Stimulated activated CD4-positive, alpha-beta T cell treated with anti-CD3 and anti-CD28 coated beads, Interleukin-2, amount 100 ng/mL, for 48 hours (primary cell): ENCODE data around the gene TMEM238.
A peak's percentile ranks its signal among the peaks of the same experiment; 100 is the strongest.

ENCODE experiments used
- DNase-seq, 2 donors: peaks; one replicate each; pipeline ENCODE4 v3.0.0-alpha.2; 2020

TMEM238 gene

DNA sequence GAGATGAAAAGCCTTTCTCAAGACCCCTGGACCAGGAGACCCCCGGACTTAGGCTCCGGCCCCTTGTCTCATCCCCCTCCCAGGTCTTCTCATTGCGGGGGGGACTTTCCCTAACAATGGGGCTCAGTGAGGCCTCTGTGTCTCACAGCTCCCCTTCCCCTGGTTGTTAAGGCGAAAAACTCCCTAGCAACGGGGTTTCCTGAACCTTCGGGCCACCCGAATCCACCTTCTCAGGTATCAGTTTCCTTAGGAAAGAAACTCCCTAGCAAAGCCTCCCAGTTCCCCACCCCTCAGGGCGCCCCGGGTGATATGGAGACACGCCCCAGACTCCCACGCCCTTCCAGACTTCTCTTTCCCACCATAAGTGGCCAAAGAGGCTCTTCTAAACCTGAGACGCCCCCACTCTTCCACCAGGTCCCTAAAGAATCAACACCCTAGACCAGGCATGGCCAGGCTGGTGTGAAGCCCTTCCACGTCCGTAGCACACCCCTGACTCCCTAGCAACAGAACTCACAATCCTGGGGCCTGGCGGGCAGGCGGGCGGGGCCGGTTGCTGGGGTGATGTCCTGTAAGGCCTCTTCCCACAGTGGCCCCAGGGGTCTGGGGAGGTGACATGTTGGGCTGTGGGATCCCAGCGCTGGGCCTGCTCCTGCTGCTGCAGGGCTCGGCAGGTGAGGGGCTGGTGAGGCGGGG is 7.7 kb downstream of the TMEM238 start, which contains the start of gene TMEM190:
TMEM190 (plus strand) TSS at position 586 of the 693 bp plus-strand sequence; CDS start at position 614, 28 bp downstream.
- DNase-seq = no peak

DNA sequence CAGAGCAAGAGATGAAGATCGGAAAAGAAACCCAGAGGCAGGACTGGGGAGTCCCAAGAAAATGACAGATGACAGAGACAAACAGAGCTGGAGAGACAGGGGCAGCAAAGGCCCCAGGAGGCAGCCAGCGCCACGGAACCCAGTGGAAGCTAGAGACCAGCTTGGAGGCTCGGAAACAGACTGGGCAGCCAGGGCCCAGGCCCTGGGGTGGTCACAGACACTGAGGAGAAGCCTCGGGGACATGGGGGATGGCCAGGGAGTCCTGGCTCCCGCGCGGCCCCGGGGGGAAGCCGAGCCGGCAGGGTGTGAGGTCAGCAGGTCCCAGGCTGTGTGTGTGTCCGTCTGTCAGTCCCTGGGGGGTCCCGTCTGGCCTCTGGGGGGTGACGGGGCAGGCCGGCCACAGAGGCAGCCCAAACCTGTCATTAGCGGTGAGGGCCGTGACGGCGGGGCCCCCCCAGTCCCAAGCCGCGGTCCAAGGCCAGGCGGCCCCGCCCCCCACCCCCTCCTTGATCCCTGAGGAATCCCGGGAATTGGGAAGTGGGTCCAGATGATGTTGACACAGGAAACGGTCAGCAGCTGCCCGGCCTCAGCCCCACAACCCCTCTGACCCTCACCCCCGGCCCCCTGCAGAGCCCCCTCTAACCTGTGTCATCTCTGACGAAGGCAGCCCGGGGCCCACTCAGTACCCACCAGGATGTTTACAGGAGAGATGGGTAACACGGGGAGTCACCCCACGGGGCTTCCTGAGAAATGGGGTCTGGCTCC is 9.9 kb downstream of the TMEM238 start:
- no peak for DNase-seq

GRCh38 chr19:55373306-55373992 is 10.6 kb downstream of the TMEM238 start:
- DNase-seq = no peak

DNA sequence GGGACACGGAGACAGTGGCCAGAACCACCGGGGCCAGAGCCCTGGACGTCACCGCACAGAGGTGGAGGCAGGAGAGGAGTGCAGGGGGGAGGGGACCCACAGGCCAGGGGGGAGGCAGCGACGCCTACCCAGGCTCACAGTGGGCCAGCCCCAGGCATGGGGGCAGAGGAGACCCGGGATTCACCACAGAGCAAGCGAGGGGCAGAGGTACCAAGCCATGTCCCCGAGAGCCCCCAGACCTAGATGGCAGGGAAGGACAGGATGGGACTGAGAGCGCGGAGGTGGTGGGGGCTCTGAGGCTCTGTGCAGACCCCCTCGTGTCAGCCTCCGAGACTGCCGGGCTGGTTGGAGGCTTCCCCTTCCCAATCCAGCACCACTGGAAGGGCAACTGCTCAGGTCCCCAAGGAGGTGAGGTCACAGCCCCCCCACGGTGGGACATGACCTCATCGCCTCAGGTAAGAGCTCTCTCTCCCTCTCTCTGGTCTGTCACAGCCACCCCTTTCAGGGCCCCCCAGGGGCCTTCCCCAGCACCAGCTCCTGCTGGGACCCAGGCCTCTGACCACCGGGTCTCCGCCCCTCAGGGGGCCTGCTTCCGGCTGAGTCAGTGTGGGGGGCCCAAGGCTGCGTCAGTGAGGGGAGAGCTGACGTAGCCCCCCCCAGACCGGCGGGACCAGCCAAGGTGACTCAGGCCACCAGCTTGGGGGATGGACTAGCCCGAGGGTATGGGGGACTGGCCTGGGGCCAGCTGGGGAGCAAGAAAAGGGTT is 11.6 kb downstream of the TMEM238 start:
- DNase-seq = no peak

GRCh38 chr19:55370305-55370988 is 13.6 kb downstream of the TMEM238 start, which contains the start of gene IL11:
IL11 (minus strand) TSS chr19:55370463; CDS start chr19:55370310, 153 bp downstream.
- DNase-seq = no peak

DNA sequence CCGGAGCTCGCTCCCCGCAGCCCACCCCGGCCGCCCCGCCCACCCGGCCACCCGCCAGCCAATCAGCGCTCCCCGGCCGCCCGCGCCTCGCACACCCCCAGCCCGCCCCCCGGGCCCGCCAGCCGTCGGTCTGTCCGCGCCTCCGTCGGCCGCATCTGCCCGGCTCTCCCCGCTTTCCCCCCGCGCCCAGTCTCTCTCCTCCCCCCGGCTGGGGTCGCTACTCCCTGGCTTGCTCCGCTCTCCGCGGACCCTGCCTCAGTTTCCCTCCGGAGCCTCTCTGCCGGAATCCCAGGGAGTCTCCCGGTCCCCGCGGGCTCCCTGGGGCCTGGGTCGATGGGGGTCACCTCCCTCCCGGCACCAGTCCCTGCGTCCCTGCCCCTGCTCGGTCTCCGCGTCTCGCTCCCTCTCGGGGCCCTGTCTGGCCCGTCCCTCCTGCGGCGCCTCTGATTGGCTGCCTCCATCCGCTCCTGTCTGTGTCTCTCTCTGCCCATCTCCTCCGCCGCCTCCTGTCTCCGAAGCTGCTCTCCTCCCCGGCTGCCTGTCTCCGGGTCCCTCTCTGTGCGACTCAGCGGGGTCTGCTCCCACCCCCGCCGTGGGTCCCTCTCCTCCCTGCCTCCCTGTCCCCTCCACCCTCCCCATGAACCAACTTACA is 14.3 kb downstream of the TMEM238 start:
- peak in 1 of 2 donors; percentile 35 for DNase-seq

GRCh38 chr19:55368701-55369563 is 15.2 kb downstream of the TMEM238 start:
- no peak for DNase-seq

DNA sequence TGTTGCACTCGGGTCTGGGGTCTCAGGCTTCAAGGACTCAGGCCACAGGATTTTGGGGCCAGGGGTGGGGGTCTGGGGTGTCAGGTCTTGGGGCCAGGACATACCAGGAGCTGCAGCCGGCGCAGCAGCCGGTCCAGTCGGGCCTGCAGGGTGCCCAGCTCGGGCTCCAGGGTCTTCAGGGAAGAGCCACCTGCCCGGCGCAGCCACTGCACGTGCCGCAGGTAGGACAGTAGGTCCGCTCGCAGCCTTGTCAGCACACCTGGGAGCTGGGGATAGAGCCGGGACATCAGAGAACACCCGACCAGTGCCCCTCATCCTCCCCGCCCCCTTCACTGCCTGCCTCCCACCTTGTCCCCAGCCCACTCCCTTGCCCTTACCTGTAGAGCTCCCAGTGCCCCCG is 16.0 kb downstream of the TMEM238 start:
- DNase-seq = no peak

- no peak for DNase-seq
These were observed 17.3 kb downstream of the TMEM238 start for GRCh38 chr19:55366790-55367189.

- no peak for DNase-seq
These were observed 18.1 kb downstream of the TMEM238 start for GRCh38 chr19:55365964-55366363.

DNA sequence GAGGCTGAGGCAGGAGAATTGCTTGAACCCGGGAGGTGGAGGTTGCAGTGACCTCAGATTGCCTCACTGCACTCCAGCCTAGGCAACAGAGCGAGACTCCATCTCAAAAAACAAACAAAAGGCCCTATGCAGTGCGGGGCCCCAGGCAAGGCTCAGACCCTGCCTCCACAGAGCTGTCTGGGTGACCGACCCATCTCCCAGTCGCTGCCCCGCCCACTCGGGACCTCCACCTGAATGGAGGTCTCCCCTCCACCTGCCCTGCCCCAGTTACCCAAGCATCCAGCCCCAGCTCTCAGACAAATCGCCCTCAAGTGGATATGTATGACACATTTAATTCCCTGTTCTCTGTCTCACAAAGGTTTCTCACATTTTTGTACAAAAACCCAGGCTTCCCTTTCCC is 18.8 kb downstream of the TMEM238 start:
- DNase-seq = no peak

DNA sequence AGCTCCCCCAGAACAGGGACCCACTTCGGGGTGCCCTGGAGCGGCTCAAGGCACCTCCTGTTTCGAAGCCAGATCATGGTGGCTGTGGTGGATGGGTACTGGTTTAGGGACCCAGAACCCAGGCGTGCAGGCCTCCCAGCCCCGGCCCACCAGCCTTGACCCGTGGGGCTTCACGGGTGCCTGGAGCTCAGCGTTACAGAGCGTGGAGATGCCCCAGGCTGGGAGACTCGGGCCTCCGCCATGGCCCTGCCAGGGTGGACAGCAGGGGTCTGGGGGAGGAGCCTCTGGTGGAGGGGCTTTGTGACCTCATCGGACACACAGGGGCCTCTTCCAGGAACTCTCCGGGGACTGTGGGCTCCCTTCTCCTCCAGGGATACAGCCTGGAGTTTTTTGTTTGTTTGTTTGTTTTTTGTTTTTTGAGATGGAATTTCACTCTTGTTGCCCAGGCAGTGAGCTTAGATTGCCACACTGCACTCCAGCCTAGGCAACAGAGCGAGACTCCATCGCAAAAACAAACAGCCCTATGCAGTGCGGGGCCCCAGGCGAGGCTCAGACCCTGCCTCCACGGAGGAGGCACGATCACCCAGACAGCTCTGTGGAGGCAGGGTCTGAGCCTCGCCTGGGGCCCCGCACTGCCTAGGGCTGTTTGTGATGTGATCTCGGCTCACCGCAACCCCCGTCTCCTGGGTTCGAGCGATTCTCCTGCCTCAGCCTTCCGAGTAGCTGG is 20.9 kb downstream of the TMEM238 start, which contains the start of gene GARIN5B:
GARIN5B (minus strand) TSS at position 271 of the 727 bp plus-strand sequence; CDS start at position 77, 194 bp downstream.
- no peak for DNase-seq

GRCh38 chr19:55362174-55362989 is 21.7 kb downstream of the TMEM238 start:
- no peak for DNase-seq

DNA sequence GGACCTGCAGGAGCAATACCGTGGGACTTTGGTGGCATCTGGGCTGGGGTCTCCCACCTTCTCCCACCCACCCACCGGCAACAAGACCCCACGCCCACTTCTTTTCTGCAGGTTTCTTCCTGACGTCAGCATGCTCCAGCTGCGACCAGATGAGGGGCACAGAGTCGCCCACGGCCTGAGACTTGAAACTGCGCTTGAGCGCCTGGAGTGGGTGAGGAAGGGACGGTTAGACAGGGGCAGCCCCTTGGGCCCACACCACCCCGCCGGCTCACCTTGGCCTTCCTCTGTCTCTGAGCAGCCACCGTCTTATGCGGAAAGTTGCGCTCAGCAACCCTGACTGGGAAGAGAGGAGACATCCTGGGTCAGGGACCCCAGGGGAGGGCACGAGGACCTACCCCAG is 23.2 kb downstream of the TMEM238 start:
- no peak for DNase-seq

DNA sequence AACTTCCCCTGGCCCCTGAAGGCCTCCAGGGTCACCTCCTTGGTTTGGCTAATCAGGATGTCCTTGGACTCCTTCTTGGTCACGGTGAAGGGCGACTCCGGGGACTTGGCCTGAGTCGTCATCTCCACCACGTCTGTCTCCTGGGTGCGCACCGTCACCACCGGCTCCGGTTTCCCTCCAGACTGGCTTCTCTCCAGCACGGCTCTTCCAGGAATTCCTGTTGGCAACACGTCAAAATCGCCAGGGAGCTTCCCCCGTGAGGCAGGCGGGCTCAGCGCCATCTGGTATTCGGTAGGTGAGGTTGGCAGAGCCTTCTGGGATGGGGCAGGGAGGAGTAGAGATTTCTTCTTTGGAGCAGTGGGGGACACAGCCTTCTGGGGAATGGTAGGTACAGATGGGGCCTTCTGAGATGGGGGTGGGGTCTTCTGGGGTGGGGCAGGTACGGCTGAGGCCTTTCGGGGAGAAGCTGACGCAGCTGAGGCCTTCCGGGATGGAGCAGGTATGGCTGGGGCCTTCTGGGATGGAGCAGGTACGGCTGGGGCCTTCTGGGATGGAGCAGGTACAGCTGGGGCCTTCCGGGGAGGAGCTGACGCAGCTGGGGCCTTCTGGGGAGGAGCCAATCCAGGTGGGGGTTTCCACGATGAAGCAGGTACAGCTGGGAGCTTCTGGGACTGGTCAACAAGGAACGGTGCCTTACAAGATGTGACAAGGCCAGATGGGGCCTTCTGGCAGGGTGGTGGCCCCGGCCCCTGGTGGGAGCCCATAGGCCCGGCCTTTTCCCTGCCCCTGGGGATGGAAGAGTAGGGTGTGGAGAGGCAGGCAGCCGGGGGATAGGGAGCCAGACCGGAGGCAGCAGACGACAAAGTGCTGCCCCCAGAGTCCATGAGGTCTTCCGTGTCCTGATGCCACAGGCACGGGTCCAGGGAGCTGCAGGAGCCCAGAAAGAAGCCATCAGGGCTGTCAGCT is 24.9 kb downstream of the TMEM238 start:
- no peak for DNase-seq

DNA sequence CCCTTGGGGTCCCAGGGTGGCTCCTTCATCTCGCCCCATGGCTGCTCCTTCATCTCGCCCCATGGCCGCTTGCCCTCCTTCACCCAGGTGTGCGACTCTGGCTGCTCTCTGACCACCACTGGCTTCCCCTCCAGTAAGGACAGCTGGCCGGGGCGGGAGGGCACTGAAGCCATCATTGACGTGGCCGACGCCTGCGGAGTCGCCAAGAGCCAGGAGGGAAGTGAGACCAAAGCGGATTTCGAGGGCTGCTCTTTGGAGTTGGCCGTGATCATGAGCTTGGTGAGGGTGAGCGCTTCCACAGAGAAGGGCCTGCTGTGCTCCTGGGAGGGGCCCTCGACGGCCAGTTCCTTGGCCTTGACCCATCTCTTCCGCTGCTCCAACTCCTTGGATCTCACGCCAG is 25.6 kb downstream of the TMEM238 start:
- no peak for DNase-seq

GRCh38 chr19:55355213-55355821 is 28.8 kb downstream of the TMEM238 start:
- DNase-seq = no peak
